ENCODE results near the gene MYO6. TPM values are rescaled to one million over a fixed set of nuclear protein-coding genes. Genes with fewer than 3 reads are reported as not detected.

MYO6 gene
- total and polyA plus RNA-seq, 2 of the 4 experiments (the other 2 are of a cell fraction), result 6.1 to 6.8 TPM

DNA sequence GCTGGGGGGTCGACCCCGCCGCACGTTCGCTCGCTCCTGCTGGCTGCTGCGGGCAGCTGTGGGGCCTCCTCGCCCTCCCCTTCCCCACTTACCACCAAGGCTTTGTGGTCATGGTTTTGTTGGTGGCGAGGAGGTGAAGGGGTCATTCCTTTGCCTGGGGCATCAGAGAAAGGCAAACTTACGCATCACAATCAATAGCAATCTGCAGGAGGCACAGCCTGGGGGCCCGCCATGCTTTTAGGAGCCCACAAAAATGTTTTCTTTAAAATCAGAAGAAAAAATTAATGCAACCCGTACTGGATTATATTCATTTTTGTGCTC lies 186.4 kb downstream of the MYO6 start:
- H2BK5ac ChIP-seq (ENCODE audit: low read depth, low read length, poor library complexity, severe bottlenecking), result no peak overlapping the region
- H3K9ac ChIP-seq (ENCODE audit: low read depth, low read length), result 0 out of 2 replicates have a peak overlapping the region, but pooled peaks have one; percentile 48
- dilution Hi-C loops (cut with HindIII; ENCODE audit: low sequenced_read_pairs, unreplicated experiment) (no loop called here), intact Hi-C loops (cut with micrococcal nuclease) (loop anchor here (1.0 to 2.0 kb wide), 2 partner anchors 43 to 1522 kb away; no protein-coding TSS in a partner anchor), in situ Hi-C loops (cut with MboI; ENCODE audit: low sequenced_read_pairs) (loop anchor here (10.0 kb wide), 1 partner anchor 1529 kb away; the partner anchor contains the start of gene HTR1B)
- H2BK120ac ChIP-seq (ENCODE audit: low read depth, low read length), result no peak overlapping the region
- no peaks in the 10 kb centered on the region for H3K79me1 ChIP-seq (ENCODE audit: low read depth in 1 of 2, low read length in 2 of 2)
- H3K4me1 ChIP-seq (ENCODE audit: control insufficient read depth, insufficient read depth, low read length), result peaks cover 2% of the 10 kb centered on the region
- no peak overlapping the region for H4K8ac ChIP-seq (ENCODE audit: low read depth in 2 of 2, low read length in 2 of 2)
- H3K27me3 ChIP-seq (ENCODE audit: control insufficient read depth, insufficient read depth, low read length), result peaks cover 11% of the 10 kb centered on the region; the same call in 1 of the 2 replicates
- H3K18ac ChIP-seq (ENCODE audit: low read depth, low read length), result no peak overlapping the region
- DNase-seq (no peak), ATAC-seq (ENCODE audit: low read depth) (peak; percentile 10; the same call in 1 of the 2 replicates)
- H3K9me1 ChIP-seq (ENCODE audit: insufficient read depth, low read length), result no peaks in the 10 kb centered on the region
- H3K4ac ChIP-seq (ENCODE audit: low read depth, low read length), result no peak overlapping the region
- H3K56ac ChIP-seq (ENCODE audit: extremely low read depth, insufficient read depth, low read length), result no peak overlapping the region
- H3K4me2 ChIP-seq (ENCODE audit: low read depth, low read length), result peak overlapping the region; percentile 95
- H3K14ac ChIP-seq (replicated peaks; ENCODE audit: low read depth, low read length), result no peak overlapping the region
- H4K91ac ChIP-seq (ENCODE audit: insufficient read depth, low read depth, low read length), result no peak overlapping the region
- TF ChIP-seq, protein P1, sequence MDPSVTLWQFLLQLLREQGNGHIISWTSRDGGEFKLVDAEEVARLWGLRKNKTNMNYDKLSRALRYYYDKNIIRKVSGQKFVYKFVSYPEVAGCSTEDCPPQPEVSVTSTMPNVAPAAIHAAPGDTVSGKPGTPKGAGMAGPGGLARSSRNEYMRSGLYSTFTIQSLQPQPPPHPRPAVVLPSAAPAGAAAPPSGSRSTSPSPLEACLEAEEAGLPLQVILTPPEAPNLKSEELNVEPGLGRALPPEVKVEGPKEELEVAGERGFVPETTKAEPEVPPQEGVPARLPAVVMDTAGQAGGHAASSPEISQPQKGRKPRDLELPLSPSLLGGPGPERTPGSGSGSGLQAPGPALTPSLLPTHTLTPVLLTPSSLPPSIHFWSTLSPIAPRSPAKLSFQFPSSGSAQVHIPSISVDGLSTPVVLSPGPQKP (IDR thresholded peaks at IDR 0.05; ENCODE audit: borderline replicate concordance, low read depth, low read length), result no peak
- TF ChIP-seq CEBPB (IDR thresholded peaks at IDR 0.05; ENCODE audit: low read depth, low read length), result no peak
- no peak for TF ChIP-seq NFE2L2 (IDR thresholded peaks at IDR 0.05; ENCODE audit: low read depth, low read length)
- TF ChIP-seq POLR2A (IDR thresholded peaks at IDR 0.05; ENCODE audit: low read depth, low read length), result no peak
- no peak for TF ChIP-seq MXI1 (IDR thresholded peaks at IDR 0.05; ENCODE audit: borderline replicate concordance, low read depth, low read length)
- TF ChIP-seq BHLHE40 (IDR thresholded peaks at IDR 0.05; ENCODE audit: low read depth, low read length), result no peak
- TF ChIP-seq USF2 (IDR thresholded peaks at IDR 0.05; ENCODE audit: low read depth, low read length), result no peak
- TF ChIP-seq RCOR1 (IDR thresholded peaks at IDR 0.05; ENCODE audit: insufficient replicate concordance, low read length), result no peak
- TF ChIP-seq SMC3 (IDR thresholded peaks at IDR 0.05; ENCODE audit: low read depth, low read length), result no peak
- TF ChIP-seq CTCF (conservative IDR thresholded peaks at IDR 0.05; ENCODE audit: low read depth, low read length), result no peak
- no peak for TF ChIP-seq MAZ (IDR thresholded peaks at IDR 0.05; ENCODE audit: borderline replicate concordance, low read depth, low read length)
- no peak for TF ChIP-seq RAD21 (IDR thresholded peaks at IDR 0.05; ENCODE audit: low read length)
- no peak for TF ChIP-seq MAFK (IDR thresholded peaks at IDR 0.05; ENCODE audit: low read depth, low read length)
- no peak for TF ChIP-seq FOS (IDR thresholded peaks at IDR 0.05; ENCODE audit: low read depth, low read length)
- TF ChIP-seq RFX5 (IDR thresholded peaks at IDR 0.05; ENCODE audit: low read depth, low read length), result no peak
- no peak for TF ChIP-seq CHD1 (IDR thresholded peaks at IDR 0.05; ENCODE audit: low read depth, low read length)
- no peaks in the 10 kb centered on the region for H3K36me3 ChIP-seq (ENCODE audit: control insufficient read depth, insufficient read depth, low read length)
- H2AK9ac ChIP-seq (replicated peaks; ENCODE audit: low read depth, low read length, poor library complexity), result peak overlapping the region; percentile 15
- H2BK20ac ChIP-seq (ENCODE audit: low read depth, low read length), result no peak overlapping the region
- H4K20me1 ChIP-seq (ENCODE audit: insufficient read depth, low read length), result no peaks in the 10 kb centered on the region
- H3K4me3 ChIP-seq (ENCODE audit: insufficient read depth, low read depth, low read length), result peak overlapping the region; percentile 42
- peak overlapping the region; percentile 92 for H2AFZ ChIP-seq (replicated peaks; ENCODE audit: low read length, poor library complexity)
- no peak overlapping the region for H4K5ac ChIP-seq (ENCODE audit: low read depth, low read length)
- no peak overlapping the region for H3K27ac ChIP-seq (ENCODE audit: insufficient read depth, low read length)
- no peak overlapping the region for H2BK15ac ChIP-seq (ENCODE audit: low read depth, low read length)
- no CpG with 5 or more reads among the region's 12 CpGs for WGBS, 2 experiments (ENCODE audit: extremely low coverage in 2 of 2, insufficient read length in 1 of 2)
- no peak overlapping the region for H2AK5ac ChIP-seq (ENCODE audit: low read depth, low read length)
- no peak overlapping the region for H3K23ac ChIP-seq (ENCODE audit: low read depth, low read length)
- CTCF ChIA-PET, result interaction anchor here (0.7 to 1.4 kb wide), 8 partner anchors 12 to 1525 kb away, joined by 3 to 6 read pairs (median 4); no protein-coding TSS in a partner anchor
- H3K9me3 ChIP-seq (ENCODE audit: control insufficient read depth, insufficient read depth, low read length), result no peaks in the 10 kb centered on the region
- no TSS peak for BruUV-seq (replicated peaks)
- POLR2A ChIA-PET (ENCODE audit: unreplicated experiment), result no interaction called here

Measured in IMR-90 (cell line).